Naive B cell (primary cell): ENCODE data around the gene TEAD2. TPM values are rescaled to one million over a fixed set of nuclear protein-coding genes. Genes with fewer than 3 reads are reported as not detected.

ENCODE experiments used
- ATAC-seq, 2 donors: fragments of 150-1000 bp; cut with Tn5 transposase; 2 replicates each; pipeline ENCODE4 v1.10.0; 2021; ENCODE audit warnings: low read depth in 2 of 2, mild to moderate bottlenecking in 2 of 2, moderate library complexity in 2 of 2
- DNase-seq: peaks from one replicate; pipeline ENCODE4 v3.0.0; 2022
- H3K27ac Mint-ChIP-seq, 6 donors: one replicate each; pipeline ENCODE4 v1.8.0; 2020 to 2022; ENCODE audit warnings: mild to moderate bottlenecking in 6 of 6, mixed read lengths in 6 of 6, moderate library complexity in 5 of 6, inconsistent platforms in 2 of 6
- H3K27me3 Mint-ChIP-seq, 3 donors: one replicate each; pipeline ENCODE4 v1.8.0; 2021 to 2022; ENCODE audit warnings: mixed read lengths in 3 of 3, mild to moderate bottlenecking in 1 of 3
- H3K36me3 Mint-ChIP-seq, 2 donors: one replicate each; pipeline ENCODE4 v1.8.0; 2020 to 2022; ENCODE audit warnings: mixed read lengths in 2 of 2, inconsistent platforms in 1 of 2, mild to moderate bottlenecking in 1 of 2
- H3K4me1 Mint-ChIP-seq, 3 donors: one replicate each; pipeline ENCODE4 v1.8.0; 2020 to 2022; ENCODE audit warnings: mixed read lengths in 3 of 3, inconsistent platforms in 1 of 3, mild to moderate bottlenecking in 1 of 3, moderate library complexity in 1 of 3
- H3K4me3 Mint-ChIP-seq, 8 donors: one replicate each; pipeline ENCODE4 v1.8.0; 2020 to 2022; ENCODE audit warnings: mild to moderate bottlenecking in 8 of 8, mixed read lengths in 8 of 8, moderate library complexity in 8 of 8, inconsistent platforms in 2 of 8
- H3K9me3 Mint-ChIP-seq, 7 donors: one replicate each; pipeline ENCODE4 v1.8.0; 2020 to 2022; ENCODE audit warnings: mixed read lengths in 7 of 7, mild to moderate bottlenecking in 5 of 7, inconsistent platforms in 2 of 7, moderate library complexity in 1 of 7
- polyA plus RNA-seq, 6 donors: library from polyadenylated mRNA; unstranded; fragments of 300-500 nt; fragmentation: Illumina TruSeq; gene quantifications; one replicate each; pipeline ENCODE4 v1.2.3, GENCODE V29; 2021; ENCODE audit warnings: low read depth in 6 of 6

The TEAD2 gene
- polyA plus RNA-seq, 6 donors from 2014 or later: 0.80 to 5.4 (median 3.0) TPM

- Mint-ChIP-seq H3K27me3 (no peaks in the 10 kb centered on the region), H3K4me3 (no peak overlapping the region), H3K27ac (peak overlapping the region in 1 of 6 donors; percentile 81), H3K4me1 (peaks cover 32 to 54% (median 36%) of the 10 kb centered on the region in 3 donors), H3K9me3 (peaks cover 0 to 2% (median 0%) of the 10 kb centered on the region in 7 donors), H3K36me3 (peaks cover 7 to 10% of the 10 kb centered on the region in 2 donors)
- ATAC-seq (no peak), DNase-seq (no peak)
Measured at GRCh38 chr19:49349567-49349966, 12.6 kb downstream of the TEAD2 start.

DNA sequence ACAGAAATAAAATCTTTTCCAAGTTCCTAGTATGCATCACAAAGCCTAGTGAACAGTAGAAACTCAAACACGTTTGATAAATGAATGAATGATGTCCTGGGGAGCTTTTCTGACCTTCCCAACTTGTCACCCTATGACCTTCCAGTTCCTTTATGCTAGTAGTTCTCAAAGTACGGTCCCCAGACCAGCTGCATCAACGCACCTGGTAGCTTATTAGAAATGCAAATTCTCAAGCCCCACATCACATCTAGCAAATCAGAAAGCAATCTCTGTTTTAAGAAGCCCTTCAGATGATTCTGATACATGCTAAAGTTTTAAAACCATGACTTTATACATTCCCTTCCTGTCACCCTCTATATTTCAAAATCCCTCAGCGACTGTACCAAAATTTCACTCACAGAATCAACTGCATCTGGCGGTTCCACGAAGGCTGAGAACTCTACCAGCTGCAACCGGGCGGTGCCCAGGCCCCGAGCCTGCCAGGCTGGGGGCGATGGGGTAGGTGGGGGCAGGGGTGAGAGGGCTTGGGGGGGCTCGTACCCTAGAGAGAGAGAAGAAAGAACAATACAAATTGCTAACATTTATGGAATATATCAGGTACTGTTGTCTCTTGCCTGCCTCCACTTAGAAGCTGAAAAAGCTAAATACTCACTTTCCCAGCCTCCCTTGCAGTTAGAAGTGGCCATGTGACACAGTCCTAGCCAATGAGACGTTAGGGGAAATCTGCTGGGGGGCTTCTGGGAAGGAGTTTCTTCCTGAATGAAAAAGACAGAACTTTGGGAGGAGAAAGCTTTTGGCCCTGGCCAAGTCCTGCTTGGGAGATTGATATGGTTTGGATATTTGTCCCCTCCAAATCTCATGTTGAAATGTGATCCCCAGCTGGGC lies 13.7 kb downstream of the TEAD2 start:
- Mint-ChIP-seq H3K27me3 (no peaks in the 10 kb centered on the region), H3K27ac (peak overlapping the region in 2 of 6 donors; percentile 16 to 54), H3K9me3 (peaks cover 0 to 2% (median 0%) of the 10 kb centered on the region in 7 donors), H3K4me1 (peaks cover 31 to 57% (median 32%) of the 10 kb centered on the region in 3 donors), H3K4me3 (peak overlapping the region in 1 of 8 donors; percentile 1), H3K36me3 (peaks cover 9 to 10% of the 10 kb centered on the region in 2 donors)
- ATAC-seq (peak in 1 of 2 donors; percentile 23), DNase-seq (no peak)

GRCh38 chr19:49347835-49348234 lies 14.4 kb downstream of the TEAD2 start:
- H3K4me1 Mint-ChIP-seq: peaks cover 31 to 55% (median 32%) of the 10 kb centered on the region in 3 donors
- H3K27ac Mint-ChIP-seq: peak overlapping the region in 2 of 6 donors; percentile 16 to 85
- peaks cover 12 to 13% of the 10 kb centered on the region in 2 donors for H3K36me3 Mint-ChIP-seq
- H3K27me3 Mint-ChIP-seq: no peaks in the 10 kb centered on the region
- DNase-seq (no peak), ATAC-seq (peak; percentile 69 to 82)
- H3K4me3 Mint-ChIP-seq: peak overlapping the region in 2 of 8 donors; percentile 66 to 72
- H3K9me3 Mint-ChIP-seq: peaks cover 0 to 2% (median 0%) of the 10 kb centered on the region in 7 donors

GRCh38 chr19:49347191-49347590 lies 15.0 kb downstream of the TEAD2 start:
- no peak for DNase-seq
- no peaks in the 10 kb centered on the region for H3K27me3 Mint-ChIP-seq
- ATAC-seq: no peak
- peak overlapping the region in 2 of 6 donors; percentile 16 to 91 for H3K27ac Mint-ChIP-seq
- H3K36me3 Mint-ChIP-seq: peaks cover 16 to 18% of the 10 kb centered on the region in 2 donors
- H3K9me3 Mint-ChIP-seq: peaks cover 0 to 2% (median 0%) of the 10 kb centered on the region in 7 donors
- peak overlapping the region in 1 of 8 donors; percentile 30 for H3K4me3 Mint-ChIP-seq
- H3K4me1 Mint-ChIP-seq: peaks cover 37 to 59% (median 38%) of the 10 kb centered on the region in 3 donors

DNA sequence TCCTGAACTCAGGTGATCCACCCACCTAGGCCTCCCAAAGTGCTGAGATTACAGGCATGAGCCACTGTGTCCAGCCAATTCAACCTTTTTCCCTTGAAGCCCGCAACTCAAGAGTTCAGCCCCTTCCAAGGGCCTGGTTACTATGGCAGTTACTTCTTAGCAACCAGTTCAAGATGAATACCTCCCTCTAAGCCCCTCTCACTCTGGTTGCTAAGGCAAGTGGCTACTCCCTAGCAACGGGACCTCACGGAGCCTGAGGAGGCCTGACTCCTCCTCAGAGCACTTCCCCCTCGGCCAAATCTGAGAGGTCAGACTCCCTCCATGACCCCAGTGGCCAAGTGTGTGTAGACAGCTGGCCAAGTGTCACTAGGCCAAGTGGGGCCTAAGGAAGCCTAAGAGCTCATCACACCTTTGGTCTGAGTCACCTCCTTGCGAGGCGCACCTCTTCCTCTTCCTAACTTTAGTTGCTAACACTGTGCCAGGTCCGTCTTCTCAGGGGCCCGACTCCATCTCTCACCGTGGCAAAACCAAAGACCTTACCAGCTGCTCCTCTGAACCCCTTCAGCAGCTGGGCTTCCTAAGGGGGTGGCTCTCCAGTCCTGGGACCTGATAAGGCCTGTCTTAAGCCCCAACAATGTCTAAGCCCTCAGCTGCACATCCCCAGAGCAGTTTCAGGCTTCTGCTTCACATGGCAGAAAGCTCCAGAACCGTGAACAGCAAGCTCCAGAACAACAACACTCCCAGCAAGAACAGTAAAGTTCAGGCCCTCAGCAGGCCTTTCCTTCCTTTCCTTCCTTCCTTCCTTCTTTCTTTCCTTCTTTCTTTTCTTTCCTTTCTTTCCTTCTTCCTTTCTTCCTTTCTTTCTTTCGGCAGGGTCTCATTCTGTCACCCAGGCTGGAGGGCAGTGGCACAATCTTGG lies 17.5 kb downstream of the TEAD2 start:
- H3K4me1 Mint-ChIP-seq: peaks cover 51 to 75% (median 62%) of the 10 kb centered on the region in 3 donors
- H3K9me3 Mint-ChIP-seq: peaks cover 0 to 6% (median 4%) of the 10 kb centered on the region in 7 donors
- ATAC-seq: no peak
- H3K4me3 Mint-ChIP-seq: no peak overlapping the region
- no peaks in the 10 kb centered on the region for H3K27me3 Mint-ChIP-seq
- peaks cover 16 to 28% of the 10 kb centered on the region in 2 donors for H3K36me3 Mint-ChIP-seq
- DNase-seq: no peak
- peak overlapping the region in 4 of 6 donors; percentile 61 to 84 (median 70) for H3K27ac Mint-ChIP-seq

DNA sequence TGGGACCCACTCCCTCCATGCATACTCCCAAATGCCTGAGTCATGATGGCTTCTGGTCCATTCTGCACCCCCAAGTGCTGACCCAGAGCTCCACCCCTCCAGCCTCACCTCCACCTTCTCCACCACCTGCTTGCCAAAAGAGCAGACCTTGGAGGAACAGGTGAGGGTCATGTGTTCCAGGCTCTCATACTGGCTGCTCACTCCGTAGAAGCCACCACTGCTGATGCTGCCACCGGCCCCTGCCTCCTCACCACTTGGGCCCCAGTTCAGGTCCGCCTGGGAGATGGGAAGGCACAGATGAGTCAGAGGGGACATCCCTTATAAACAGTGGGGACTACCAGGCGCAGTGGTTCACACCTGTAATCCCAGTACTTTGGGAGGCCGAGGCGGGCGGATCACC lies 19.1 kb downstream of the TEAD2 start:
- Mint-ChIP-seq H3K36me3 (peaks cover 23 to 38% of the 10 kb centered on the region in 2 donors), H3K4me1 (peaks cover 51 to 76% (median 67%) of the 10 kb centered on the region in 3 donors), H3K9me3 (peaks cover 0 to 10% (median 5%) of the 10 kb centered on the region in 7 donors), H3K27ac (peak overlapping the region in 5 of 6 donors; percentile 32 to 98 (median 85)), H3K4me3 (peak overlapping the region in 3 of 8 donors; percentile 23 to 67 (median 44)), H3K27me3 (no peaks in the 10 kb centered on the region)
- no peak for DNase-seq
- ATAC-seq: no peak

GRCh38 chr19:49342291-49342721 lies 19.9 kb downstream of the TEAD2 start:
- Mint-ChIP-seq H3K9me3 (peaks cover 0 to 11% (median 6%) of the 10 kb centered on the region in 7 donors), H3K27ac (peak overlapping the region; percentile 85 to 100 (median 95))

DNA sequence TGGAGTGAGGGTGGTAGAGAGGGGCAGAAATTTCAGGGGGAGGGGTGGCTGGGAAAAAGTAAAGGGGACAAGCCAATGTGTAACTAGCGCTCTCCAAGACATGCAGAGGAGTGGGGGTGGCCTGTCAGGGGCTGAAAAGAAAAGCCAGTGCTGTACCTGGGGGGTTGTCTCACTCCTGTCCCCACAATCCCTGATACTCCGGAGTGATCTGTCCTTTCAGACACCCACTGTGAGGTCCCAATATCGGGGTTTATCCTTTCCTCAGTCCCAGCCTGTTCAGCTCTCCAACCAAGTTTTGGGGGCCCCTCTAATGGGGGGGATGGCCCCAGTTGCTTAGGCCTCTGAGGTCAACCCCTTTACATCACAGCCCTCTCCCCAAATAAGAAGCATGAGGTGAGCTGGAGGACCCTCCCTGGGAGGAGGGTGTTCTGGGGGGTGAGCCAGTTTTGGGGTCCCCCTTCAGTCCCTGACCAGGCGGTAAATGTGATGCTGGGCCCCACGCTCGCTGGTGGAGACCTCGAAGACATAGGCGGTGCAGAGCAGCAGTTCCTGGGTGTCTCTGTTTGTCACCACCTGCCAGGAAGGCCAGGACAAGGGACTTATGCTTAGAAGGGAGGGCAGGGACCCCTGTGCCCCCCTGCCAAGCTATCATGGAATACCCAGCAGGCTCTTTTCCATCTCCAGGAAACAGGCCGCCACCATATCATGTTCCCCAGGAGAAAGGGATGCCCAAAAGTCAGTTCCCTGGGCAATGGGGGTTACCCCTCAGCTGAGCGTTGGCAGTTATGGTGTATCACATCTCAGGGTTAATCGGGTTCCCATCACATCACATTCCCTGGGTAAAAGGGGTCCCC lies 21.1 kb downstream of the TEAD2 start:
- Mint-ChIP-seq H3K36me3 (peaks cover 34 to 58% of the 10 kb centered on the region in 2 donors), H3K27me3 (no peaks in the 10 kb centered on the region), H3K4me3 (peak overlapping the region in 7 of 8 donors; percentile 52 to 95 (median 84)), H3K27ac (peak overlapping the region; percentile 94 to 100 (median 98)), H3K9me3 (peaks cover 0 to 11% (median 6%) of the 10 kb centered on the region in 7 donors), H3K4me1 (peaks cover 62 to 81% (median 79%) of the 10 kb centered on the region in 3 donors)
- DNase-seq: no peak
- ATAC-seq: peak in 1 of 2 donors; percentile 4

More at GRCh38 chr19:49342291-49342721, 19.9 kb downstream of the TEAD2 start:
- DNase-seq (no peak), ATAC-seq (no peak)
- Mint-ChIP-seq H3K4me1 (peaks cover 54 to 76% (median 67%) of the 10 kb centered on the region in 3 donors), H3K27me3 (no peaks in the 10 kb centered on the region), H3K4me3 (peak overlapping the region in 5 of 8 donors; percentile 23 to 79 (median 65)), H3K36me3 (peaks cover 29 to 47% of the 10 kb centered on the region in 2 donors)

DNA sequence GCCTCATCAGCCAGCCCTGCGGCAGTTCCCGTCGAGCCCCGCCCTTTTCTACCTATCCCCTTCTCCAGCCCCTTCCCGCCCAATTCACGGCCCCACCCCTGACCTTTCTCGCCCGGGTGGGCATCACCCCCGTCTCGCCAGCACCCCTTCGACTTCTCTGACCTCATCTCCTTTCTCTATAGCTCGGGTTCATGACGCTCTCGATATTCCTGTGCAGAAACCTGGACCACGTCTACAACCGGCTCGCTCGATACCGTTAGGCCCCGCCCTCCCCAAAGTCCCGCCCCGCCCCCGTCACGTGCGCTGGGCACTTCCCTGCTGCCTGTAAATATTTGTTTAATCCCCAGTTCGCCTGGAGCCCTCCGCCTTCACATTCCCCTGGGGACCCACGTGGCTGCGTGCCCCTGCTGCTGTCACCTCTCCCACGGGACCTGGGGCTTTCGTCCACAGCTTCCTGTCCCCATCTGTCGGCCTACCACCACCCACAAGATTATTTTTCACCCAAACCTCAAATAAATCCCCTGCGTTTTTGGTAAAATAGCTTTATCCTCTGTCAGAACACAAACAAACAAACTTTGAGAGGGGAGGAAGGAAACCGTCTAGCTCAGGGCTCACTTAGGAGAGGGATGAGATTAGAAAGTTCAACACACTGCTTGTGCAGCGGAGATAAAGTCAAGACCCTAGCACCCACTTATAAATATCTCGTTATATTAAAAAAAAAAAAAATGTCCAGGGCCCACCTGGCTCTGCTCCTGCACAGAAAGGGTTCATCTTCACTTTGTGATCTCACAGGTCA lies 21.9 kb downstream of the TEAD2 start:
- no peaks in the 10 kb centered on the region for H3K27me3 Mint-ChIP-seq
- H3K4me1 Mint-ChIP-seq: peaks cover 65 to 83% (median 76%) of the 10 kb centered on the region in 3 donors
- H3K9me3 Mint-ChIP-seq: peaks cover 0 to 11% (median 6%) of the 10 kb centered on the region in 7 donors
- peaks cover 32 to 65% of the 10 kb centered on the region in 2 donors for H3K36me3 Mint-ChIP-seq
- H3K27ac Mint-ChIP-seq: peak overlapping the region; percentile 94 to 100 (median 98)
- DNase-seq (peak; percentile 97), ATAC-seq (peak; percentile 76)
- H3K4me3 Mint-ChIP-seq: peak overlapping the region; percentile 68 to 95 (median 86)

- Mint-ChIP-seq H3K9me3 (peaks cover 0 to 11% (median 6%) of the 10 kb centered on the region in 7 donors), H3K27ac (peak overlapping the region in 5 of 6 donors; percentile 98 to 100 (median 98)), H3K36me3 (peaks cover 24 to 59% of the 10 kb centered on the region in 2 donors), H3K4me3 (peak overlapping the region; percentile 83 to 100 (median 100)), H3K27me3 (no peaks in the 10 kb centered on the region), H3K4me1 (peaks cover 63 to 83% (median 69%) of the 10 kb centered on the region in 3 donors)
- DNase-seq (no peak), ATAC-seq (no peak)
Measured at GRCh38 chr19:49339301-49340068, 22.7 kb downstream of the TEAD2 start.
